GM18505 (cell line): ENCODE results near the gene ST6GALNAC2.

Experiments used
- ATAC-seq: cut with Tn5 transposase; IDR thresholded peaks from one replicate; pipeline ENCODE4 v1.9.1; 2021; ENCODE audit not compliant: unreplicated experiment
- POLR2A ChIP-seq: IDR thresholded peaks from 4 replicates; pipeline ENCODE4 v1.6.1; 2011; ENCODE audit warnings: borderline replicate concordance; ENCODE audit not compliant: insufficient read depth, insufficient read length; ENCODE audit errors: extremely low read depth

The ST6GALNAC2 gene

DNA sequence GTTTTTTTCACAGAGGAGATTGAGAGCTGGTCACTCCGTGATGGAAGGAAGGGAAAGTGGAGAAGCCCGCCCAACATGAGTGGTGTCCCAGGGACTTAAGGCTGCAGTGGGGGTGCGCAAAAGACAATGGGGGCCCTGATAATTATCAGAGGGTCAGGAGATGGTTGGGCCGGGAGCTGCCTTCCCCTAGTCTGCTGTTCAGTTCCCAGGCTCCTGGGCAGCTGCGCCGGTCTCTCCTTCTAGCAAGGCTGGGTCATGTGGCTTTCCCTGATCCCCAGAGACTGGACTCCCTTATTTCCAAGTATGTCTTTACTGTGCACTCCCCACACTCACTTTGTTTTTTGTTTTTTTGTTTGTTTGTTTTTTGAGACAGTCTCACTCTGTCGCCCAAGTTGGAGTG lies 64.4 kb downstream of the ST6GALNAC2 start:
- TF ChIP-seq POLR2A, result no peak
- ATAC-seq, result no peak

DNA sequence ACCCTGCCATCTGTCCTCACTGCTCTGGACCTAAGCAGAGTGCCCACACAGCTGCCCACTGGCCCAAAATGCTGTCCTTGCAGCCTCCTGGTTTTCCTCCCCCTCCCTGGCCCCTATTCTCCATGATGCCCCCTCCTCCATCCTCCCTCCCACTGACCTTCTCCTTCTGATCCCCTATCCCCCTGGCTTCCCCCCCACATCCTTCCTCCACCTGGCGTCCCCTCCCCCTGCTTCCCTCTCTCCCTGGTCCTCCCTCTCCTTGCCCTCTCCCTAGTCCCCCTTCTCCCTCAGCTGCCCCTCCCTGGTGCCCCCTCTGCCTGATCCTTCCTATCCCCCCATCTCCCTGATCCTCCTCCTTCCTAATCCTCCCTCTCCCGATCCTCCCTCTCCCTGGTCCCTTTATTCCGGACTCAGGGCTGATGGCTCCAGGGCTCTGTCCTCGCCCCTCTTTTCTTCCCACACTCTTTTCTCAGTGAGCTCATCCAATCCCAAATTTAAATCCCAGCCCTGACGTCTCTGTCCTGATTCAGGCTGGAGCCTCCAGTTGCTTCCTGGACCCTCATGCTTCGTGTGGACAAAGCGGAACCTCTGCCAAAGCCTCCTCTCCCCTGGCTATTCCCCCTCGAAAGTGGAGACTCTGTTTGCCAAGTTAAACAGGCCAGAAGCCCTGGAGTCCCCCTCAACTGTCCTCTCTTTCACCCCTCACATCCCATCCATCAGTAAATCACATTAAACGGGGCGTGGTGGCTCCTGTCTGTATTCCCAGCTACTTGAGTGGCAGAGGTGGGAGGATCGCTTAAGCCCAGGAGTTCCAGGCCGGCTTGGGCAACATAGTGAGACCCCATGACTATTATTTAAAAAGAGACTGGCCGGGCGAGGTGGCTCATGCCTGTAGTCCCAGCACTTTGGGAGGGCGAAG lies 66.4 kb downstream of the ST6GALNAC2 start:
- ATAC-seq, result no peak
- TF ChIP-seq POLR2A, result no peak

- no peak for ATAC-seq
- TF ChIP-seq POLR2A, result no peak
Measured at GRCh38 chr17:76517638-76518038, 68.0 kb downstream of the ST6GALNAC2 start.
